GM21360 (cell line): Measurements from ENCODE around the gene ADM.

Experiments used
- ATAC-seq: cut with Tn5 transposase; IDR thresholded peaks from one replicate; pipeline ENCODE4 v1.9.1; 2021; ENCODE audit warnings: mild to moderate bottlenecking, moderate library complexity; ENCODE audit not compliant: unreplicated experiment

The ADM gene

DNA sequence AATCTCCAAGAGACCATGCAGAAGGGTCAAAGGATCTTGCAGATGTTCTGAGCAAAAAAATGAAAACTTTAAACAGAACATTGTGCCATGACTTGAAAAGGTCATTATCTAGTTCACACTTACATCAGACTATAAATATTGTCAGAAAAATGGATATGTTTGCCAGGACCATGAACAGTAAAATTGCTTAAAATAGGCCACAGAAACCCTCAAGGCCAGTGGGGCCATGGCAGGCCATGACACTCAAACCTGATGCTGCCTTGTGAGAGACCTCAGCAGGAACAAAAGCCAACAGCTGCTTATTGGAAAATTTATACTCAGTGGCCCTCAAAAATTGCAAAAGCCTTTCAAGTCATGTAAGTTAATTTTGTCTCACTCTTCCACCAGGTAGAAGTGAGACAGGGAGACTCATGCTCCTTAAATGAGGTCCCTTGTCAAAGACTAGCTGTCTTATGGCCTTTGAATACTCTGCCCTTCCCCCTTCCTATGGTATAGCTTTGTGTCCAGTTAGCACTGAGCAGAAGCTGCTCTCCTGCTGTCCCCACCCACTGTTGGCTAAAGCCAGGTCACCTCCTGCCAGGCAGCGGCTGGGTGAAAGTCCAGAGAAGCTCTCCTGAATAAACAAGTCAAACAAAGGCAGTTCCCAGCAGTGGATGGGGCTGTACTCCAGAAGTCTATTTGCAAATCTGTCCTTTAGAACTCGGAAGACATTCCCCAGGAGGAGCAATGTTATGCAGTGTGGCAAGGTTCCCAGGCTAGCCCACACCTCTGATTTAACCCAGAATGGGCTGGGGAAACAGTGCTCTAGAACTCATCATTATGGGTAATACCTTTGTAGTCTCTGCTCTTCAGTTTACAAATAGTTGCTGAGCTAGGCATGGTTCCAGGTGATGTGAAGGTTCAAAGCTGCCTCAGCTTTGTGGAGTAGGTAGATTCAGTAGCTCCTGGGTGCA is 21.4 kb downstream of the ADM start:
- no peak for ATAC-seq

DNA sequence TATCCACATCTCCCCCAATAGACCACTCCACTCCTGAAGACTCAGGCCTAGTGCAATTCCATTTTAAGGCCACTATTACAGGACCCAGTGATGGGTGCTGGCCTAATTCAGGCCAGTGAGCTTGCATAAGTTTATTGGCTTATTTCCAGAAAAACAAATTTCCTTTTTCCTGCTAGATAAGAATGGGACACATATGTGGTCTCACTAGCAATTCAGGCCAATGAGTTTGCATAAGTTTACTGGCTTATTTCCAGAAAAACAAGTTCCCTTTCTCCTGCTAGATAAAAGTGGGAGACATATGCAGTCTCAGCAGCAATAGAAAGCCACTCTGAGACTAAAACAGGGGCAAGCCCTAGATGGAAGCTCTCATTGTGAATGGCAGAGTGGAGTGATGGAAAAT is 22.4 kb downstream of the ADM start:
- no peak for ATAC-seq

DNA sequence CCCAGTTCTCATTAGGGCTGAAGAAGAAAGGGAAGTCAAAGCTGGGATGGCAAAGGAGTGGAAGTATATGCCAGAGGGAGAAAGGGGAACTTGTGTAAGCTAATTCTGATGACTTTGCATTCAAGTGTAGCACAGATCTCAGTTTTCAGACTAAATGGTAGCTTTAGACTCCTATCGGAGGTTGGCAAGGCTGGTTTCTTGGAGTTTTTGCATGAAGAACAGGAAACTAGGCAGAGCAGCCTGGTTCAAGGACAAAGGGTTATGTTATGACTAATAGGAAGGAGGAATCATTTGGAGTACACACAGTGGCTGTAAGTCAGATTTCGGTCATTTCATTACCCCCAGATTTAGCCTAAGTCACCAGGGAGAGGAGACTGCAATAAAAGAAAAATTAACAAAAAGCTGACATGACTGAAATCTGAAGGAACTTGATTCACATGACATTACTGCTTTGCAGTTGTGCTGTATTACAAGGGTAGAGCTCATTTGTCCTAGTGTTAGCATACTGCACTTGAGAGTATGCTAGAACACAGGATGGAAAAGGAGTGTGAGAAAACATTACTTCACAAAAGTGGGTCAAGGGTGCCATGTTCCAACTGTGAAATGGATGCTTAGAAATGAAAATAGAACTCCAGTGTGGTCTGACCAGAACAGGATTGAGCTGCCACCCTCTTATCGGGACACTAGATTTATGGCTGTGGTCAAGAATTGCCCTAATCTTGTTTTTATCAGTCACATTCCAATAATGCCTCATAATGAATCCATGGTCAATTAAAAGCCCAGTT is 23.6 kb downstream of the ADM start:
- no peak for ATAC-seq

DNA sequence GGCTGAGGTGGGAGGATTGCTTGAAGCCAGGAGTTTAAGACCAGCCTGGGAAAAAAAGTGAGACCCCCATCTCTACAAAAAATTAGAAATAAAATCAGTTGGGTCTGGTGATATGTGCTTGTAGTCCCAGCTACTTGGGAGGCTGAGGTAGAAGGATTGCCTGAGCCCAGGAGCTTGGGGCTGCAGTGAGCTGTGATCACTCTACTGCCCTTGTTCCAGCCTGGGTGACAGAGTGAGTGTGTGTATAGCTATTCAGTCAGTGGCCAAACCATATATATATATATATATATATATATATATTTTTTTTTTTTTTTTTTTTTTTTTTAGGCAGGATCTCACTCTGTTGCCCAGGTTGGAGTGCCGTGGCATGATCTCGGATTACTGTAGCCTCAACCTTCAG is 24.5 kb downstream of the ADM start:
- ATAC-seq, result no peak

DNA sequence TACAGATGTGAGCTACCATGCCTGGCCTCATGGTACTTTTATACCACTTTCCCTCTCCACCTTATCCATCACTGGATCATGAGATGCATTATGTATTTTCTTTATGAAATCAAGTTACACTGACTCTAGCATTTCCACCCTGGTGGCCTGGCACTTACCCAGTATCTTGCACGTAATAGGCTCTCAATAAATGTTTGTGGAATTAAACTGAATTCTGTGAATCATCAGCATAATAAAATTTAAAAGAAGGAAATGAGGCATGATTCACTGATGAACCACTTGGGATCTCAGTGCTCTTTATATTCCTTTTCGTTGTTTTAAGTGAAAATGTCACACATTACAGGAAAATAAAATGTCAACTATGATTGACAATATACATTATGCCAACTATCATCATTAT is 25.1 kb downstream of the ADM start:
- no peak for ATAC-seq

DNA sequence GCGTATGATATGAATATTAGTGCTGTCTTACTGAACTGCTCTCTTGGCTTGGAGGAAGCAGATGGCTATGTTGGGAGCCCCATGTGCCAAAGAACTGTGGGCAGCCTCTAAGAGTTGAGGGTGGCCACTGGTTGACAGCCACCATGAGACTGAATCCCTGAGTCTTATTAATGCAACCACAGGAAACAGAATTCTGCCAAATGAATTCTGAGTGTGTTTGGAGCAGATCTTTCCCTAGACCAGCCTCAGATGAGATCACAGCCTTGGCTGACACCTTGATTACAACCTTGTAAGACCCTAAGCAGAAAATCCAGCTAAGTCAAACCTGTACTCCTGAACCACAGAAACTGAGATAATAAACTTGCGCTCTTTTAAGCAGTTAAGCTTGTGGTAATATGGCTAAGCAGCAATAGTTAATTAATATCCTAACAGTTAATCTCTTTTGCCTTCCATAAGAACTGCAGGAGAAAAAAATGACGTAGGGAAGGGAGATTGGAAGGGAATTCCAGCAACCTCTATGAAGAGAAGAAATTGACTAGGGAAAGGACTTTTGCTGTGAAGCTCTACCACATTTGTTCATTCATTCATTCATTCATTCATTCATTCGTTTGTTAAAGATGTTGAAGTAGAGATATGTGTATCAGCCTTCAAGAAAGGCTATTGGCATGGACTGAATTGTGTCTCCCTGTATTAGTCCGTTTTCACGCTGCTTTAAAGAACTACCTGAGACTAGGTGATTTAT is 26.8 kb downstream of the ADM start:
- ATAC-seq, result no peak

DNA sequence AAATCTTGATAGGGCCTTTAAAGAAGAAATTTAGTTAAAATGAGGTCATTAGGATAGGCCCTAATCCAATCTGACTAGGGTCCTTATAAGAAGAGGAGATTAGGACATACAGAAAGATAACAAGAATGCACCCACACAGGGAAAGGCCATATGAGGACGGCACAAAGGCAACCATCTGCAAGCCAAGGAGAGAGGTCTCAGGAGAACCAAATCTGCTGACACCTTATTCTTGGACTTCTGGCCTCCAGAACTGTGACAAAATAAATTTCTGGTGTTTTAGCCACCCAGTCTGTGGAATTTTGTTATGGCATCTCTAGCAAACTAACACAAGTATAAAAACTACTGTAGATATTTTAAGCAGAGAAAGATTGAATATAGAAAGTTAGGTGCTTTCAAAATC is 28.6 kb downstream of the ADM start:
- ATAC-seq, result no peak

DNA sequence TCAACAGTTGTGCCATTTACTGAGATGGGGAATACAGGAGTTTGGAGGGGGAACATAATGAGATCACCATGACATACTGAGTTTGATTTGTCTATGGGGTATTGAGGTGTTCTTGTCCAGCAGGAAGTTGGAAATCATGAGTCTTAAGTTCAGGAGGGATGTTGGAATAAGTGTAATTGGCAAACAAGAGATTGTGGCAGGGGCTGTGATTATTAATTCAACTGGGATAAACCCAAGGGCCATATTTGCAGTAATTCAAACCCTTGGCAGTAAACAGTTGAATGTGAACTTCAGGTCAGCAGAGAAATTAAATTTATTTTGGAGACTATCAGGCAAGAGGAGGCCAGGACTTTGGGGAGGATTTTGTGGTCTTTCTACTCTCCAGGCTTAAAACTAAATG is 33.4 kb downstream of the ADM start:
- ATAC-seq, result no peak

DNA sequence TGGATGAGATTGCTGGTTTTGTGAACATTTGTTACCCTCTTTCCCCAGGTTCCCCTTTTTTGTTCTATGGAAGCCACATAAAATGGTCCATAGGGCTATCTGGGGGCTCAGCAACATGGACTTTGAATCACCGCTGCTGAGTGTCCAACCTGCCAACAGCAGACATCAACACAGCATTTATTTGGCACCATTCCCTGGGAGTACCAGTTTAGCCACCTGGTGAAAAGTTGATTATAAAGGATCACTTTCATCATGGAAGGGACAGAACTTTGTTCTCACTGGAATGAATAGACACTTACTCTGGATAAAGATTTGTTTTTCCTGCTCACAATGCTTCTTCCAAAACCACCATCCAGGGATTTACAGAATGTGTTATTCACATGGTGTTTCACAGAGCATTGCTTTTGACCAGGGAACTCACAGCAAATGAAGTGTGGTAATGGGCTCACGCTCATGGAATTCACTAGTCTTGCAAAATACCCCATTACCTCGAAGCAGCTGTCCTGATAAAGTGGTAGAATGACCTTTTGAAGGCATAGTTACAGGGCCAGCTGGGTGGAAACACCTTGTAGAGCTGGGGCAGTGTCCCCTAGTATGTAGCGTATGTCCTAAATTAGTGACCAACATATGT is 43.9 kb downstream of the ADM start:
- ATAC-seq, result no peak

DNA sequence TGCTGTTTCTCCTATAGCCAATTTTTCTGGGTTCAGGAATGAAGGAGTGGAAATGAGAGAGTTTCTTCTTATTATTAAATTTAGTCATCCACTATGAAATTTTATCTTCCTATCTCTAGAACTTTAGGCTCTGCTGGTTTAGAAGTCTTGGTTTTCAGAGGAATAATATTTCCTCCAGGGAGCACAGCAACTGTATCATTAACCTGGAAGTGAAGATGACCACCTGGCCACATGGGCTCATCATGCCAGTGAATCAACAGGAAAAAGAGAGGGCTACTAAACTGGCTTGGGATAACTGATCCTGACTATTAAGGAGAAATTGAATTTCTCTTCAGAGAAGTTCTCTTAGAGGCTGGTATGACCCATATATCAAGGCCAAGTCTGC is 44.4 kb downstream of the ADM start:
- no peak for ATAC-seq

DNA sequence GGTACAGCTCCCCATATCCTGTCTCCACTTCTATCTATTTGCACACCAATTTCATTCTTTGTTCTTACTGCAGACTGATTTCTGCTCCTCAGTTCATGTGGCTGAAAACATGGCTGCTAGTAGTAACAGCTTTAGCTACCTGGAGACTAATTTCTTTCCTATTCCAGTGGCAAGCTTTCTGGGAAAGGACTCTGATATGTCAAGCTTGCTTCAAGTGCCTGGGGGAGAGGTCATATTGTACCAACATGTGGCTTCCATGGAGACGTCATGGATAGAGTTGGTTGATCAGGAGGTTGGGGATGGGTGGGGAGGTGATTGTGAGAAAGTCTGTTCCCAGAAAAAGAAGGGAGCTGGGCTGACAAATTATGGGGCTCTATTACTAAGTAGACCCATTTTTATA is 44.9 kb downstream of the ADM start:
- ATAC-seq, result no peak

DNA sequence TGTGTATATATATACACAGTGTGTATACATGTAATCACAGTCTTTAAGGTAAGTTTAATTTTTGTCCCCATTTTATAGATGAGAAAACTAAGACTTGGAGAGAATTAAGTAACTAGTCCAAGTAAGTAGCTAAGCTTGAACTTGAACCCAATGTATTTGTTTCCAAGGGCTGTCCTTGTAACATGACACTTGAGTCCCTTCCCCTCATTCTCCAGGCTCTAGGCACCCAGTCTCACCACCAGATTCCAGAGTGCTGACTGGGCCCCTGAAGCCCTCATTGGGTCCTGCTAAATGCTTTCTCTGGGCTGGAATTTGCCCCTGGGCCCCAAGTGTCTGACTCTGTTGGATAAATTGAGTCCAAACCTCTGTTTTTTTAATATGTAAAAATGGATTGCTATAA is 45.5 kb downstream of the ADM start:
- no peak for ATAC-seq

DNA sequence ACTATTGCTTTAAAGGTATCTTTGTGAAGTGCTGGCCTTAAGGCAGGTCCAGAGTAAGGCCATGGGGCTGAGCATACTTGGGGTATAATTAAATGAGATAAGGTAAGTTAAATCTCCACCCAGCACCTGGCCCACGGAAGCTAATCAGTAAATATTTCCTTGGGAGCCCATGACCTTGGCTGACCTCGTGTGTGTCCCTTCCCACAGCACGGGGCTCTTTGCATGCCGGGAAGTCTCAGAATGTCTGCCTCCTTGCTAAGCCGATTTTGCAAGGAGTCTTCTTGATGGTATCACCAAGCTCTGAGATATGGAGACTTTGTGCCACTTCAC is 46.5 kb downstream of the ADM start:
- ATAC-seq, result no peak

DNA sequence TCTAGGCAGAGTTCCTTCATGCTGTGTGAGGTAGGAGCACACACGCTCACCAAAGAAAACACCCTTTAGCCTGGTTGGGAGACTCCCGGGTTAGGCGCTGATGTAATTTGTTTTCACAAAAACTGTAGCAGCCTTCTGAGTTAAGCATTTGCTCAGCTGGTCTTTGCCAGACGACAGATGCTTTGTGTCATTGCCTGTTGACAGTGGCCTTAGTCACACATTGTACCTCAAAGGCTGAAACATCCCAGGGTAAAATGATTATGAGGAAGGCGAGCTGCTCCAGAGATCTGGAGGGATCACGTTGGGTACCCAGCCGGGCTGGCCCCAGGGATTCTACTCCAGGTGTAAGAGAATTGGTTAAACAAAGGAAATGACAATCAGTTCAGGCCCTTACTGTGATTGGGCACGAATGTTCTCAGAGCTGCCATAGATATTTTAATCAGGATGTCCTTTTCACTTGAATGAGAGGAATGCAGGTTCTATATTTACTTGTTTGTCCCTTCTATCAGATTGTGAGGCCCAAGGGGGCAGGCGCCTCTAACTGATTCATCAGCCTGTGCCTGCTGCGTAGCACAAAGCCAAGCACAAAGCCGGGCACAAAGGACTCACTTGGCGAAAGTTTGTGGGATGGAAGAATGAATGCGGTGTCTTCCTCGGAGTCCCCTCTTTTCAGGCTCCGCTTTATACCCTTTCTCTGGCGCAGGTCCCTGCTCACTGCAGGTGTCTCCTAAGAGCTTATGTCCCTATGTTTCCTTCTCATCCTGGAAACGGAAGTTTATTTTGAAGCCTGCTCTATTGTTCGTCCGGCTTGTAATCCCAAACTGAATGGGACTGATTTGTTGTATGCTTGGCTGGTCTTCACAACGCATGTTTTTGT is 47.1 kb downstream of the ADM start:
- ATAC-seq, result no peak

DNA sequence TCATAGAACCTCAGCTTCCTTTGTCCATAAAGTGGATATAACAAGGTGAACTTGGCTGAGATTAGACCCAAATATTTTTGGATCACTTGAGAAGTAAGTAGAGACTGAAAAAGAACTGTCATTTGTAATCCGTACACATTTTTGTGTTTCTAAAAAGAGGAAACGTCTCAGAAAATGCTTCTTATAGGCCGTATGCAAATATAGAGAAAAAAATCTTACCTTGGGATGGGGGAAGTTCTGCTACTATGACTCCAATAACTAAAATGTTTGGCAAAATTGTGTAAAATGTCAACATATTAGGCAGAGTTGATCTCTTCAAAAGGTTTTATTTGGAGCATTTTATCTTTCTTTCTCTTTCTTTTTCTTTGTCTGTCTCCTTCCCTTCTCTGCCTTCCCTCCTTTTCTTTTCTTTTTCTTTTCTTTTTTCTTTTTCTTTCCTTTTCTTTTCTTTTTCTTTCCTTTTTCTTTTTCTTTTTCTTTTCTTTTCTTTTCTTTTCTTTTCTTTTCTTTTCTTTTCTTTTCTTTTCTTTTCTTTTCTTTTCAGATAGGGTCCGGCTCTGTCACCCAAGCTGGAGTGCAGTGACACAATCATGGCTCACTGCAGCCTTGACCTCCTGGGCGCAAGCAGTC is 48.2 kb downstream of the ADM start:
- ATAC-seq, result no peak

DNA sequence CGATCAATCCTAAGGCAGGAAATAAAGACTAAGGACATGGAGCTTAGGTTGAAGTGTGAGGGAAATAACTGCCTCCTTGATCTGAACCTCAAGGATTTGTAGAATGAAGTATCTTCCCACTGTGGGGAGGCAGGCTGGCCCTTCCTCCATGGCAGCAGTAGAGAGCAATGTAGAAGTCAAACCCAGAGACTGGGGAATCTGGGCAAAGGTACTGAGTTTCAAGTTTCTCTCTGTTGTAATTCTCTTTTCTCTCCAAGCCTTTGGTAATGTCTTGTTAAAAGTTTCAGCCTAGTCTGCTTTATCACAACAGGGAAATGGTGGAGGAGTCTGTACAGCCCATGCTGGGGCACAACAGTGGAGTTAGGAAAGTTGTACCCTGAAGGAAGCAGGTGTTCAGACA is 49.5 kb downstream of the ADM start:
- no peak for ATAC-seq

DNA sequence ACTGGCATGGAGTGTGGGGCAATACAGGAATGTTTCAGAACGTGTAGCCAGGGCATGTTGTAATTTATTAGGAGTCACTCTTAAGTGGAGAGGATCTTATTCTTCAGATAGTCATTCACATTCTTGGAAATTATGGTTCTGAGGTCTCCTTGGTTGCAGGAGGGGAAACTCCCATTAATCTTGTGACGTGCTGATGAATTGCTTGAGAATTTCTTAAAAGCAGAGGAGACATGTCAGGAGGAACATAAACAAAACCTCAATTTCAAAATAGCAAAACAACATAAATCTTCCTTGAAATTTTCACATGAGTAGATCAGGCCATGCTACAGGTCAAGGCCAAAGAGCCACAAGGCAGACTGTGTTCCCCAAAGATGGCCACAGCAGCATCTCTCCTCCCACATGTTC is 50.4 kb downstream of the ADM start:
- no peak for ATAC-seq

DNA sequence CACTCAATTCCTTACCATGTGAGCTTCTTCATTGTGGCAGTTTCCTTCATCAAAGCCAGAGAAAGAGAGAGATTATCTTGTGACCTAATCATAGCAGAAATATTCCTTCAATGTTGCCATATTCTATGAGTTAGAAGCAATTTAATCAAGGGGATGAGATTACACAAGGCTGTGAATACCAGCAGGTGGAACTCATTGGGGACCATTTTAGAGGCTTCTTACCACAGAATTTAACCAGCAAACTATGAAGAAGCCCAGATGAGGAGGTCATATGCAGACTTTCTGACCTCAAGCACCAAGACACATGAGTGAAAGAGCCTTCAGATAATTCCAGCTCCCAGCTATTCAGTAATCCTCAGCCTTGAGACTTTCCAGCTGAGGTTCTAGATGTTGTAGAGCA is 51.3 kb downstream of the ADM start:
- ATAC-seq, result no peak
